ENCODE results near the gene IPPK.

GRCh38 chr9:92608909-92609445, 61.0 kb downstream of the IPPK start:
- no peak for TF ChIP-seq POLR2A (IDR thresholded peaks at IDR 0.05)
- TF ChIP-seq CTCF (IDR thresholded peaks at IDR 0.05), result no peak

Data from testis (tissue), 2 donors.